ENCODE measurements around the gene TYMP.

The TYMP gene

GRCh38 chr22:50506611-50507420, 23.0 kb downstream of the TYMP start:
- no peak for TF ChIP-seq CTCF (IDR thresholded peaks at IDR 0.05; ENCODE audit: low read depth, low read length)
- H3K4me3 ChIP-seq (ENCODE audit: low read depth, low read length): peak overlapping the region; percentile 98

GRCh38 chr22:50505776-50506610, 23.8 kb downstream of the TYMP start:
- no peak for TF ChIP-seq CTCF (IDR thresholded peaks at IDR 0.05; ENCODE audit: low read depth, low read length)
- H3K4me3 ChIP-seq (ENCODE audit: low read depth, low read length): peak overlapping the region; percentile 98

DNA sequence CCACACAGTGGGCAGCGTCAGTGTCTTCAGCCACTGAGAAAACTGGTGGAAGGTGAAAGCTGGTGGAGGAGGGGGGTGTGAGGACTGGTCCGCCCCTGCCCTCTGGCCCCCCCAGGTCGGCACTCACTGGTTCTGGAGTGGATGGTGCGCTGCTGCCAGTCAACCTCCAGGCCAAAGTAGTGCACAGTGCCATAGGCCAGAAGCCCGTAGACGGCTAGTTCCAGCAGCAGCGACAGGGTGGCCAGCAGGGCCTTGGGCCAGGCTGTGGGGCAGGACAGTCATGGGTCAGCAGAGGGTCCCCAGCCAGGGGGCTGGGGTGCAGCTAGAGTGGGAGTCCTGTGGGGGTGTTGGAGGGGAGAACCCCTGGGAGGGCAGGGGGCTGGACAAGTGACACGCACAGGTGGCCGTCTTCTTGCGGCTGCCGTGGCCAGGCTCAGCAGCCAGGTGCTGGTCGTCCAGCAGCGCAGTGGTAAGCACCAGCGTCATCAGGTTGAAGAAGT, 24.5 kb downstream of the TYMP start:
- no peak overlapping the region for H3K4me3 ChIP-seq (ENCODE audit: low read depth, low read length)
- no peak for TF ChIP-seq CTCF (IDR thresholded peaks at IDR 0.05; ENCODE audit: low read depth, low read length)

- H3K4me3 ChIP-seq (ENCODE audit: low read depth, low read length): no peak overlapping the region
- no peak for TF ChIP-seq CTCF (IDR thresholded peaks at IDR 0.05; ENCODE audit: low read depth, low read length)
Measured at GRCh38 chr22:50504369-50505211, 25.2 kb downstream of the TYMP start.

- no peak for TF ChIP-seq CTCF (IDR thresholded peaks at IDR 0.05; ENCODE audit: low read depth, low read length)
- no peak overlapping the region for H3K4me3 ChIP-seq (ENCODE audit: low read depth, low read length)
Measured at GRCh38 chr22:50503475-50504145, 26.2 kb downstream of the TYMP start.

DNA sequence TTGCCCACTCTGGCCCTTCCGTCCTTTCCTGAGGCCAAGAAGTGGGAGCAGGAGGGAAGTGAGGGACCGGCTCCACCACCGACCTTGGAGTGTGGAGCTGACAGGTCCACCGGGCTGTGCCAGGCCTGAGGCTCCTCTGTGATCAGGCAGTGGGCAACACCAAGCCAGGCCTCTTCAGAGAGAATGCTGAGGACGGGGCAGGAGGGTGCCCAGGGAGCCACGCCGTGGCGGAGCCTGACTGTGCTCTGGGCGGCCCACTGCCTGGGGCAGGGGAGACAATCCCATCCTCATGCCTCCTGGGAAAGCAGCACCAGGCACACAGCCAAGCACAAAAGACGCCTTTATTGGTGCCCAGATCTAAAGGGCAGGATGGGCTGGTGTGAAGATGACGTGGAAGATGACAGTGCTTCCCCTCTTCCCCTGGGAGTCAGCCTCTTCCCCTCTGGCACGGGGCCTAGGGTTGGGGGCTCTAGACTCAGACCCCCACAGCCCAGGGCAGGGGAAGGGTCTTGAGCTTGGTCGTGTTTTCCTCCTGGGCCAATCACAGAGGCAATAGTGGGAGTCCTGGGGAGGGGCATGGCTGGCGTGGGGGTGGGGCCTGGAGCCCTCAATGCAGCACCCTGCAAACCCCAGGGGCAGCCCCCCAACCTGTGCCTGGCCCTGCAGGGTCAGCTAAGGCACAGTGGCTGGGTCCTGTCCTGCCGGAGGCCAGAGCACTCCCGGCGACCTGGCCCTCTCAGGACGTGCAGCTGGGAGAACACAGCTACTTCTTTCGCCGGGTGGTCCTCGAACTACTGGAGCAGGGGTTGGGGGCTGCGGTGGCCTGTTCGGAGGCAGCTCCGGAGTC, 27.0 kb downstream of the TYMP start:
- no peak overlapping the region for H3K4me3 ChIP-seq (ENCODE audit: low read depth, low read length)
- TF ChIP-seq CTCF (IDR thresholded peaks at IDR 0.05; ENCODE audit: low read depth, low read length): no peak

All from WI38 (cell line).